SK-MEL-5 (cell line): Measurements from ENCODE around the gene ZBTB7B. TPM values are rescaled to one million over a fixed set of nuclear protein-coding genes. Genes with fewer than 3 reads are reported as not detected.

Source experiments
- DNase-seq: peaks from one replicate; pipeline ENCODE4 v3.0.0-alpha.2; 2016; ENCODE audit warnings: low read depth, low spot score
- in situ Hi-C: cut with HindIII; loops from 2 replicates; pipeline ENCODE4 v1.10.0; 2016; ENCODE audit warnings: low sequenced_read_pairs, high pct_unique_total_duplicates, low pct_unique_long_range_greater_than_20kb
- total RNA-seq: library from RNA; depleted of rRNA; stranded (reverse); fragments of >200 nt; shearing (Covaris generic); gene quantifications from 2 replicates; pipeline ENCODE4 v1.2.3, GENCODE V29; 2014

Gene ZBTB7B
- total RNA-seq, 1 experiment from 2014 or later: 29.1 TPM

DNA sequence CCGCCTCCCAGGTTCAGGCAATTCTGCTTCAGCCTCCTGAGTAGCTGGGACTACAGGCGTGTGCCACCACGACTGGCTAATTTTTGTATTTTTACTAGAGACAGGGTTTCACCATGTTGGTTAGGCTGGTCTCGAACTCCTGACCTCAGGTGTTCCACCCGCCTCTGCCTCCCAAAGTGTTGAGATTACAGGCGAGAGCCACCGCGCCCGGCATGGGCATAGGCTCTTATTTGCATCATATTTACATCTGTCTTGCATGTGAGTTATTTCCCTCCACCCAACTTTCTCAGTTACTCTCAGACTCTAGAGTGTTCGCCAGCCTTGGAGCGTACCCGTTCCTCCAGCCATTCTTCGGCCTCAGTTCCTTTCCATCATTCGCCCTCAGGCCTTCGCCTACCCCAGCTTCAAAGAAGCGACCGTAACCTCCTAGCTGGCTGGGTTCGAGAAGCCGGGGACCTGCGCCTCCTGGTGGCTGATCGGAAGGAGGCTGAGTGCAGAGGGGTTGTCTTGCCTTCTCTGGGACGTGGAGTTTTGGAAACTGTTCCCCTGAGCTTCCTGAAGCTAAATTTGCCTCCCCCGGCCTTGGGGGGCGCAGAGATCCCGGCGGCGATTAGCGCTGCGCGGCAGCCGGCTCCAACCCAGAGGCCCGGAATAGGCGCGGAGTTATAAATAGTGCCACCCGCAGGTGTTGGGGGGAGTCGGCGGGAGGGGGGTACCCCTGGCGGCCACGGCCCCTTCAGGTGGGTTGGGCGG is 3.6 kb upstream of the ZBTB7B start:
- in situ Hi-C loops: no loop called here

DNA sequence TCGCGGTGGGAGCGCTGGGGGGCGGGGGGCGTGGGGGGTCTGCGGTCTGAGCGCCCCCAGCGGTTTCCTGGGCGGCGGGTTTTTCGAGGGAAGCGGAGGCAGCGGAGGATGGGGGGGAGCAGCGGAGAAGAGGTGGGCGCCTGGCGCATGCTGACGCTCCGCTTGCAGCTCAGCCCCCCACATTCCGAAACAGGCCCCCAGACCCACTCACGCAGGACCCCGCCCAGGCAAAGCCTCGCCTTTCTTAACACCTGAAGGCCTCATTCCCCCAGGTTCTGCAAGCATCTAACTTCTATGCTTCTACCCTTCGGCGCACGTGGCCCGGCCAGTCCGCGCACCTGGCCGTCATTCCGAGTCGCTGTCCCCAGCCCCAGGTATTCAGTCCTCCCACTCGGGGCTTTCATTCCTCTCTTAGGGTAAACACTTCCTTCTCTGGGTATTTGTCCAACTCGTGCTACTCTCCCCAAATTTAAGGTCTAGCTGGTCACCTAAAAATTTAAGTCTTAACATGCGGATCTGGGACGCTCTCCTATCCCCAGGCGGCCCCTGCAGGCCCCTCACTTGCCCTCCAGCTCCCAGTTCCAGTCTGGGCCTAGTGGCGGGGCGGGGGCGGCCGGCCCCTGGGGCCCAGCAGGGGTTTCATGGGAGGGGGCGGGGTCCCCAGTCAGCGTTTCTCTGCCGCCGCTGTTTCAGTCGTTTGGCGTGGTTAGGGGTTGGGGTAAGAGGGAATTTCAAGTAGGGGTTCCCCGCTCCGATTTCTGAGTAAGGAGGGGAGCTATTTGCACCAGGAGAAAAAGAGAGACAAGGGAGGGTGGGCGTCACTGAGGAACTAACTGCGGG is 2.8 kb upstream of the ZBTB7B start:
- in situ Hi-C loops: no loop called here
- DNase-seq: no peak

More for the DNA sequence above, 3.6 kb upstream of the ZBTB7B start:
- peak; percentile 92 for DNase-seq

- in situ Hi-C loops: no loop called here
- DNase-seq: no peak
Observed at GRCh38 chr1:155000411-155000725, 2.2 kb upstream of the ZBTB7B start.

DNA sequence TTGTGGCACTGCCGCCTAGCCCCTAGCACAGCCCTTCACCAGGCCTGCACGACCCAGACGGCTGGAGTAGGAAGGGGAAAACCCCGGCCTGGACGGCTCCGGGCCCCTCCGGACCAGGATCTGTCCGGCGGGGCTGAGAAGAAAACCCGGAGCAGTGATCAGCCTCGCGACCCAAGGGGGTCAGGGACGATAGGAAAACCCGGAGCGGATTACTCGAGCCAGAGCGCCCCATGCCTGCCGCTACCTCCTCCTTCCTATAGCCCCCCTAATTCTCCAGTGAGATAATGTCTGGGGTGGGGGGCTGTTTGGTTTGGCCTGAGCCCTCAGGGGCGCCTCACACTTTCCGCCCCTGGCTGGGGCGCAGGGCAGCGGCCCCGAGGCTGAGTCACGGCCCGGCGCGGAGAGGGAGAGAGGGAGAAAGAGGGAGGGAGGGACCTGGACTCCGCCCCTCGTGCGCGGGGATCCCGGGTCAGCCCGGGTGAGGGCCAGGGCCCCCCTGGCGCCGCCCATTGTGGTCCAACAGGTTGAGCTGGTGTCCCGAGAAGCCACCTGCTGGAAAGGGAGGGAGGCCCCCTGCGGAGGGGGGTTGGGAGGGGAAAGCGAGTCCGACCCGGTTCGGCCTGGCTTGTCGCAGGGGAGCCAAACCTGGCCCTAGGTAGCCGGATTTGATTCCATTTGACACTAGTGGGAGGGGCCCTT is 1.7 kb upstream of the ZBTB7B start:
- in situ Hi-C loops: no loop called here
- peak; percentile 92 for DNase-seq

GRCh38 chr1:155001425-155001674 is 1.3 kb upstream of the ZBTB7B start:
- in situ Hi-C loops: no loop called here
- no peak for DNase-seq

- DNase-seq: peak; percentile 100
- in situ Hi-C loops: no loop called here
Observed at GRCh38 chr1:155001675-155002463, 733 bp upstream of the ZBTB7B start.

DNA sequence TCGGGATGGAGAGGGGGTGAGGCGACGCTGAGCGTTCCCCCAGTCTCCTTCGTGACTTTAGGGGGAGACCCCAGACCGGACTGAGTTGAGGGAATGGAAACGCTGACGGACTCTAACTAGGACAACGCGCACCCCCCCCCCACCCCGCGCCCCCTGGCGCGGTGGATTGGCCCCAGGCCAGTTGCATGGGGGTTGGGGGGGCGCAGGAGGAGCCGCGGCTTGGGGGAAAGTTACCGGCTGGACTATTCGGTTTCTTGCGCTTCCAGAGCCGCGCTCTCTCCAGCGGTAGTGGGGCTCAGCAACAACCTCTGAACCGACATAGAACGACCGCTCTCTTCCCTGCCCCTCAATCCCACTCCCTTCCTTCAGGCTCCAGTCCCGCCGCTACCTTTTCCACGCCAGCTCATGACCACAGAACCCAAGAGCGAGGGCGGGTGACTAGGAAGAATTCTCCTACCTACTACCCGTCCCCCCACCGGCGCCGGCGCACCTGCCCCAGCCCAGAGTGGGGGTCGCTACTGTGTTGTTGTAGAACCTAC is 694 bp downstream of the ZBTB7B start:
- in situ Hi-C loops: no loop called here
- DNase-seq: no peak

DNA sequence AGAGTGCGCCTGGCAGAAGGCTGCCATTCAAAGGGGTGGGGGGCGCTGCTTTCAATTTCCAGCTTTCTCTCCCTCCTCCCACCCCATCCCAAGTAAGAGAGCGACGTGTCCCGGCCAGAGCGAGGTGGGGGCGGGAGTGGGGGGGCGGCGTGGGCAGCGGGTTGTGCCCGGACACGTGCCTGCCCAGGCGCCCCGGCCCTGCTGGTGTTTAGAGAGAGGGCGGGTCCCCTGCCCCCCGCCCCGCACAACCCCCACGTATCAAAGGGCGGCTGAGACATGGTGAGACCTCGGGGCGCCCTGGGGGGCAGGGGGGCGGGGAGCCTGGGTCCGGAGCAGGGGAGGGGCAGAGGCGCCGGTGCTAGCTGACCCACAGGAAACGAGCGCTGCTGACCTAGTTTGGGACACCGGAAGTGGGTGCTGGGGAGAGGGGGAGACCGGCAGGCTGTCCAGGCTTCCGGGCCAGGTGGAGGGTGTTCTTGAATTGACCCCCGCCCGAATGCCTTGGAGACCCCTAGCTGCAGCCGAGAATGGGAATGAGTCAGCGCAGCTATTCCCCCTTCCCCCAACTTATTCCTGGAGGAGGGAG is 1.3 kb downstream of the ZBTB7B start:
- in situ Hi-C loops: no loop called here
- DNase-seq: peak; percentile 57

DNA sequence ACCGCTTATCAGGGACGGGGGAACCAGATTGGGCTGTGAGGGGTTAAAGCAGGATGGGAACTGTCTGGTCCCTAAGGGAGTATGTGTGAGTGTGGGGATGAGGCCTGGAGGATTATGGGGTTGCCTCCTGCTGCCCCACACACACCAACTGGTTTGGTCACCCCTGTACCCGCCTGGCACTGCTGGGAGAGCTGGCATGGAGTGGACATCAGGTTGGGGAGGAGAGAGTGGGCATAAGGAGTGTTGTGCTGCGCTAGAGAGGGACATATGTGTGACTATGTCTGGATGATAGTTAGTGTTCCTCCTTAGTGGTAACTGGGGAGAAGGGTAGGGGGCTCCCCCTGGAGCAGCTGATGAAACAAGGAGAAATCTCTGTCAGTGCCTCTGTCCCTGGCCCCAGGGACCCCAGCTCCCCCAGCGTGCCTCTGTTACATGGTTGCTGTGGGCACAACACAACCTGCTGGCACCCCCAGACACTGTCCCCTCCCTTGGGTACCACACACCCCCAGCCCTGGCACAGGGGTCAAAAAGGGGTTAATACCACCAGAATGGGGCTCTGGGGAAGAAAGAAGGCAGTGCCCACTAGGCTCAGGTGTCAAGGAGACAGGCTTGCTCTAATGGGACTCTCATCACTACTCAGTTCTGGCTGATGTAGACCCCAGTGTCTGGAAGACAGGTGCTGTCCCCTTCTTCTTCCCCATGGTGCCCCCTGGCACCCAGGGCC is 1.9 kb downstream of the ZBTB7B start:
- in situ Hi-C loops: no loop called here
- DNase-seq: no peak

DNA sequence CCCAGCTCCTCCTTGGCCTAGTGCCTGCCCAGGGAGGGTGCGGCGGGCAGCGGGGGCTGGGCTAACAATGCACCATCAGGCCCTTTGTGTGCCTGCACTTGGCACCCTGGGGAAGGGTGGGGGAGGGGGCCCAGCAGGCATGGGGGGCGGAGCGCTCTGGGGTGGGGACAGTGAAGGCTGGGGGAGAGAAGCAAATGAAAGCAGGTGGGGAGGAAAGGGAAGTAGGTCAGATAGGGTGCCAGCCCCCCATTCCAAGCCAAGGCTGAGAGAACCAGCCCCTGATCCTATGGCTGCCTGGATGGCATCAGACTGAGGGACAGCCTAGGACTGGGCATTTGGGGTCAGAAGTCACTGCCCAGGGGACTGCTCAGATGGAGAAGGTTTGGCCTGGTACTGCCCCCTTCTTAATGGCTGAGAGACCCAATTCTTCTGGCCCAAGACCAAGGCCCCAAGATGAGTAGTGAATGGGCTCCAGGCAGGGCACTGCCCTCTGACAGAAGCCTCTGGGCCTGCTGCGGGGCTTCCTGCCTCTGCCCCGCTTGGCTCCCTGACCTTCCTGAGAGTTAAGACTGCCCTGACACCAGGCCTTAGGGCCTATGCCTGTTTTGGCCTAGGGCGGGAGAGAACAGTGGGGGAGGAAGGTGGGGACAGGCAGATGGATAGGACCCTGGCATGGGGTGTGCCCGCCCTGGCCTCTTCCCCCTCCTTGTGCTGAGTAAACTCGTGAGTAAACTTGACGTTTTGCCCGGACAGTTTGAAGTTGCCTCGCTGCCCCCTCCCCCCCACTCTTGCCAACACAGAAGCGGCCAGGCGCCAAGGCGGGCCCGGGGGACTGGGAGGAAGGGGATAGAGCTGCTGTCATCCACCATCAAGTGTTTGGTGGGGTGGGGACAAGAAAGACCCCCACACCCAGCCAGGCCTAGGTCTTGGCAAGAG is 2.7 kb downstream of the ZBTB7B start:
- no peak for DNase-seq
- in situ Hi-C loops: no loop called here

DNA sequence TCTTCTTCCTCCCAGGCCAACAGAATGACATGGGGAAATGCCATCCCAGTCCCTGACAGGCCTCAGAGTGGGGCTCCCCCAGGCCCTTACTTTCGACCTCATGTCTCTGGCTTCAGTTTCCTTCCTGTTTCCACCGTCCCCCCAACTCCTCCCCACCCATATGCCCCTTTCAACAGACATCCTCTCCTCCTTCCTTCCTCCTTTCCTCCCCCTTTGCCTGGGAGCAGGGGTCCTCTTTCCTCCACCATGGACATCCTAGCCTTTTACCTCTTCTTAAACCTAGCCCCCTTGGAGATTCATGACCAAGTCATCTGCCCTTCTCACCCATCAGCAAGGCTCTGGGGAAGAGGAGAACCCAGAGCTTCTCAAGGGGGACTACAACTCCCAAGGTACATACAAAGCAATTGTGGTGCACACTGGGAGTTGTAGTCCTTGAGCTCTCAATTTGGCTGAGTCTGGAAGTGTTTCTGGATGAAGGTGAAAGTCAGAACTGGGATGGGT is 4.0 kb downstream of the ZBTB7B start:
- DNase-seq: peak; percentile 70
- in situ Hi-C loops: no loop called here

DNA sequence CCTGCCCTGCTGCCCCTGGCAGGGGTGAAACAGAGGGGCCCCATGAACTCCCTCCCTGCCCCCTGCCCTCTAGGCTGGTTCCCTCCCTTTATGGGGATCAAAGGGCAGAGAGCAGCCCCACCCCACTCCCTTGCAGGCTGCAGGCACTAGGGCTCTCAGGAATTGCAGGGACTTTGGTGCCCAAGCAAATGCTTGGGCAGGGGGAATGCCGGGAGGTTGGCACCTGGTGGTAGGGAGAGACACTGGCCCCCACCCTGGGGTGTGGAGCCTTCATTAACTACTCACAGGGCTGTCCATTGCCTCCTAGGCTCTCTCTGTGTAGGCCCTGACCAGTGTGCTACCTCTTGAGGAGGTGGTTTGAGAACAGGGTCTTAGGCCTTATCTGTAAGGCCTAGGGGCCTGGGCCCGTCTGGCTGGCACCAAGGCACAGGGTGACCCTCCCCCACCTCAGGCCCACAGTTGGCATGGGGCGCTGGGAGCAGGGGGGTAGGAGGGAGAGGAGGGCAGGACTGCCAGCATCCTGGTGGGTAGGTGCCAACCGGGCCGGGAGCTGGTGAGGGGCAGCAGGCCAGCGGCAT is 4.7 kb downstream of the ZBTB7B start:
- DNase-seq: no peak
- in situ Hi-C loops: no loop called here

- in situ Hi-C loops: no loop called here
Observed at GRCh38 chr1:155008015-155008941, 5.7 kb downstream of the ZBTB7B start.

GRCh38 chr1:155009221-155009711 is 6.7 kb downstream of the ZBTB7B start:
- DNase-seq: no peak
- in situ Hi-C loops: no loop called here

More at GRCh38 chr1:155008015-155008941, 5.7 kb downstream of the ZBTB7B start:
- DNase-seq: no peak
